Measurements from ENCODE around the gene FAM193A. TPM values are rescaled to one million over a fixed set of nuclear protein-coding genes. Genes with fewer than 3 reads are reported as not detected.
A peak's percentile ranks its signal among the peaks of the same experiment; 100 is the strongest.

FAM193A gene
- 10 to 100 TPM; 14.6 to 17.0 TPM for total RNA-seq

DNA sequence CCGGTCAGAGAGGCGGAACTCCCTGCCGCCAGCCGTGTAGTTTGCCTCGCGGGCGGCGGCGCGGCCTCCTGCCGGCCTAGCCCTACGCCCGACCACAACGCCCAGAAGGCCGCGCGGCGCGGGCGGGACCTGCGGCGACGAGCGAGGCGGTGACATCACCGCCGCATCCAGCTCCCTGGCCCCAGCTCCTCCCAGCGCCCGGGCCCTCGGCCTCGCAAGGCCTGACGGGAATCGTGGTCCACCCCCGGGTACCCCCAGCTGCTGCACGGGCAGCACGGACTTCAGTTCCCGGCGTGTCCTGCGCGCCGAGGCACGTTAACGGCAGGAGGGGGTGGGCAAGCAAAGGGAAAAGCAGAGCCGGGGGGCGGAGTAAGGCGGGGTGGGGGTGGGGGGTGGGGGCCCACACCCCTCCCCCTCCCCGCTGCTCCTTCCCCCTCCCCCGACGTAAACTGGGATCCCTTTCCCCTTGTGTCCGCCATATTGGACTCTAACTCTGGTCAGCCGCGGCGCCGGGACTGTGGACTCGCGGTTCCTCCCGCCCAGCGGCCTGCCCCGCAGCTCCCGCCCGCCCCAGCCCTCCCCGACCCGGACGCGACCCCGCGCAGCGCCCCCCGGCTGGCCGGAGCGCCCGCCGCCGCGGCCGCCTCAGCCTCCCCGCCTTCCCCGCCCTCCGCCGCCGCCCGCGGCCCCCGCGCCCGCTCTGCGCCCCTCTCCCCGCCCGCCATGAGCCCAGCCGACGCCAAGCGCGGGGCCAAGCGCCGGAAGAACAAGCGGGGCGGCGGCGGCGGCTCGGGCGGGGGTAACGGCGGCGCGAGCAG, at the start of gene FAM193A:
TSS of gene FAM193A (plus strand) at position 455 of the 818 bp plus-strand sequence. CDS start at position 724, 269 bp downstream.
- DNase-seq (ENCODE audit: low spot score): peak; percentile 97
- Histone ChIP-seq H3K36me3 (no peaks in the 10 kb centered on the region), H3K27me3 (no peaks in the 10 kb centered on the region), H3K4me3 (peak within 1 kb of the TSS; percentile 92 to 96), H3K27ac (peak within 1 kb of the TSS; percentile 92 to 95), H3K4me1 (peaks cover 0 to 31% of the 10 kb centered on the region in 2 donors), H3K9me3 (no peaks in the 10 kb centered on the region)
- no peak for TF ChIP-seq CTCF (IDR thresholded peaks at IDR 0.05)

DNA sequence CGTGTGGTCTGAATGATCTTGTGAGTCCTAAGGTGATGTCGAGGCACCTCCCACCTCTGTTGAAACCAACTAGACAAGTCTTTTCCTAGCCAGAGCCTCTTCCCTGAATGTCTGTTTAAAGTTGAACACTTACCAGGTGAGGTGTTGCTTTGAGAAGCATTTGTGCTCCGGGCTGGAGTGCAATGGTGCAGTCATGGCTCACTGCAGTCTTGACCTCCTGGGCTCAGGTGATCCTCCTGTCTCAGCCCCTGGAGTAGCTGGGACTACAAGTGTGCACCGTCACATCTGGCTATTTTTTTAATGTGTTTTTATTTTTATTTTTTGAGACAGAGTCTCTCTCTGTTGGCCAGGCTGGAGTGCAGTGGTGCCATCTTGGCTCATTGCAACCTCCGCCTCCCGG, 49.5 kb upstream of the FAM193A start:
- DNase-seq (ENCODE audit: low spot score): no peak
- H3K27ac ChIP-seq: no peak overlapping the region

DNA sequence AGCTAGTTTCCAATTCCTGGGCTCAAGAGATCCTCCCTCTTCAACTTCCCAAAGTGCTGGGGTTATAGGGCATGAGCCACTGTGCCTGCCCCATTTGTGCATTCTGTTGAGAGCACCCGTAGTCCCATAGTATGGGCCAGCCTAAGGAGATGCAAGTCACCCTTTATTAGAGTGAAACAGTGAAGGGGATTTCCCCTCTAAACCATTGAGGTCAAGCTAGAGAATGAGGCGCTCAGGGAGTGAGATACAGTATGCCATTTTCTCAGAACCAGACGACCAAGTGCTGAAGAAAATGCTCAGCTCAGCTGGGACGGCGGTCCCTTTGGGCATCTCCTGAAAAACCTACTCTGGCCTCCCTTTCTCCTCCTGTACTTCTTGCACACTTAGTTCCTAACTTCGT, 48.8 kb upstream of the FAM193A start:
- peaks cover 25% of the 10 kb centered on the region for H3K36me3 ChIP-seq
- no peaks in the 10 kb centered on the region for H3K27me3 ChIP-seq
- no peaks in the 10 kb centered on the region for H3K9me3 ChIP-seq
- TF ChIP-seq CTCF (IDR thresholded peaks at IDR 0.05): no peak
- no peak overlapping the region for H3K27ac ChIP-seq
- H3K4me1 ChIP-seq: peaks cover 0 to 65% of the 10 kb centered on the region in 2 donors
- DNase-seq (ENCODE audit: low spot score): no peak
- no peak overlapping the region for H3K4me3 ChIP-seq

More for the DNA sequence above, 49.5 kb upstream of the FAM193A start:
- TF ChIP-seq CTCF (IDR thresholded peaks at IDR 0.05): no peak
- no peaks in the 10 kb centered on the region for H3K9me3 ChIP-seq
- H3K4me1 ChIP-seq: peaks cover 0 to 72% of the 10 kb centered on the region in 2 donors
- H3K27me3 ChIP-seq: no peaks in the 10 kb centered on the region
- H3K4me3 ChIP-seq: no peak overlapping the region
- H3K36me3 ChIP-seq: peaks cover 18% of the 10 kb centered on the region

GRCh38 chr4:2489081-2489805, 47.2 kb upstream of the FAM193A start:
- peaks cover 0 to 59% of the 10 kb centered on the region in 2 donors for H3K4me1 ChIP-seq
- no peak for DNase-seq (ENCODE audit: low spot score)
- H3K27ac ChIP-seq: no peak overlapping the region
- H3K36me3 ChIP-seq: peaks cover 31% of the 10 kb centered on the region
- no peaks in the 10 kb centered on the region for H3K27me3 ChIP-seq
- H3K4me3 ChIP-seq: no peak overlapping the region
- H3K9me3 ChIP-seq: no peaks in the 10 kb centered on the region
- no peak for TF ChIP-seq CTCF (IDR thresholded peaks at IDR 0.05)

DNA sequence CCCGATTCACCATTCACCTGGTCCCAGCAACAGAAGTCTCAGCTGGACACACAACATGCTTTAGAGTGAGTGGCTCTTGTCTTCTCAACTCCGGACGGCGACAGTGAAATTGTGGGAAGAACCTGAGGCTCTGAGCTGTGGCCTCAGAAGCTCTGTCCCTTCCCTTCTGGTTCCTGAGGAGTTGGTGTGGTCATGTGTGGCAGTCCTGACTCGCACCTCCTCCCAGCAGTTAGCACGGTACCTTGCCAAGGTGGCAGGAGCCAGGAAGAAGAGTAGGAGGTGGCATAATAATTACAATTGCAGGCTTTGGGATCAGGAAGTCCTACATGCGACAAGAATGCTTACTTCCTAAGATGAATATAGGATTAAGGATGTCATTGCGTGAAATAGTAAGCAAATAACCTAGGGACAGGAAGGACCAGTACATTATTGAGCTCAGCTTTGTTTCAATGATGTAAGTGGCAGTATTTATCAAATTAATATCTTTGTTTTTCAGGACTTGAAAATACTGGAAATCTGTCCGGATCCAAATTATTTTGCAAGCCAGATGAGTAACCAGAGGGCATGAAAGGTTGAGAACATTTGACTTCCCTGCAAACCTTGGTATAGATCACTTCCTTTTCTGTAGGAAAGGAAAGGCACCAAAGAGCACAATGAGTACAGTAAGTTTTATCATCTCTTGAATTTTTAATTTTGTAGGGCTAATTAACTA, 46.5 kb upstream of the FAM193A start:
- TF ChIP-seq CTCF (IDR thresholded peaks at IDR 0.05): no peak
- Histone ChIP-seq H3K27ac (no peak overlapping the region), H3K4me3 (no peak overlapping the region), H3K9me3 (no peaks in the 10 kb centered on the region), H3K4me1 (peaks cover 0 to 58% of the 10 kb centered on the region in 2 donors), H3K27me3 (no peaks in the 10 kb centered on the region), H3K36me3 (peaks cover 31% of the 10 kb centered on the region)
- no peak for DNase-seq (ENCODE audit: low spot score)
